Stimulated activated CD4-positive, alpha-beta T cell treated with anti-CD3 and anti-CD28 coated beads, Interleukin-2, amount 100 ng/mL, for 48 hours (primary cell): ENCODE data around the gene ZBTB17.
"Not testable (repeated sequence)": the region's sequence is repeated elsewhere in the genome, so short reads cannot be mapped to it uniquely, and the experiment has no call there.

Experiments
- DNase-seq, 2 donors: peaks; one replicate each; pipeline ENCODE4 v3.0.0-alpha.2; 2020

Gene ZBTB17

GRCh38 chr1:15988856-15989736 is 13.2 kb upstream of the ZBTB17 start:
- no peak for DNase-seq

DNA sequence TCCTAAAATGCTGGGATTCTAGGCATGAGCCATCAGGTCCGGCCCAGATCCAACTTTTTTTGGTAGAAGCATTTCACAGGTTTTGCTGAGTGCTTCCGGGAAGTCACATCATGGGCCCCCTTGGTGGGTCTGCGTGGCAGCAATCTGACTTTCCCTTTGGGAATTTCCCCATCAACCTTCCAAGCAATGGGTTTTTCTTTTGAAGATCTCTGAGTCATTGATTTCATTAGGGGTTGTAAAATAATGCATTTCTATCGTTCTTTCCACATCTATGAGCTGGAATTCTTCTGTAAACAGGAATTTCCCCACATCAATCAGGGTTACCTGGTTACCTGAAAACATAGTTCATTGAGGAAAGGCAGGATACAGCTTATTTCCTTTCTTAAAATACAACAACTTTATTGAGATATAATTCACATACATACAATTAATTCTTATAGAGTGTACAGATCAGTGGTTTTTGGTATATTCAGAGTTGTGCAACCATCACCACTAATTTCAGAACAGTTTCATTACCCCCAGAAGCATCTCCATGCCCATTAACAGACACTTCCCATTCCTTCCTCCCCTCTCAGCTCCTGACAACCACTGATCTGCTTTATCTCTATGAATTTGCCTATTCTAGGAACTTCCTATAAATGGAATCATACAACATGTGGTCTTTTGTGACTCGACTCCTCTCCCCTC is 9.9 kb upstream of the ZBTB17 start:
- no peak for DNase-seq

- DNase-seq, result no peak
Observed at GRCh38 chr1:15983275-15983674, 7.4 kb upstream of the ZBTB17 start.

DNA sequence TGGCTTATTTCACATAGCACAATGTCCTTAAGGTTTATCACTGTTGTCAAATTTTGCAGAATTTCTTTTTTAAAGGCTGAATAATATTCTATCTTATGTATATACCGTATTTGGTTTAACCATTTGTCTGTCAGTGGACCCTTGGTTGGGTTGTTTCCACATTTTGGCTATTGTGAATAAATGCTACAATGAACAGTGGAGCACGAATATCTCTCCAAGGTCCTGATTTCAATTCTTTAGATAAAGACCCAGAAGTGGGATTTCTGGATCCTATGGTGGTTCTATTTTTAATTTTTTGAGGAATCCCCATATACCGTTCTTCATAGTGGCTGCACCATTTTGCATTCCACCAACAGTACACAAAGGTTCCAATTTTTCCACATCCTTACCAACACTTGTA is 5.8 kb upstream of the ZBTB17 start:
- DNase-seq, result no peak

DNA sequence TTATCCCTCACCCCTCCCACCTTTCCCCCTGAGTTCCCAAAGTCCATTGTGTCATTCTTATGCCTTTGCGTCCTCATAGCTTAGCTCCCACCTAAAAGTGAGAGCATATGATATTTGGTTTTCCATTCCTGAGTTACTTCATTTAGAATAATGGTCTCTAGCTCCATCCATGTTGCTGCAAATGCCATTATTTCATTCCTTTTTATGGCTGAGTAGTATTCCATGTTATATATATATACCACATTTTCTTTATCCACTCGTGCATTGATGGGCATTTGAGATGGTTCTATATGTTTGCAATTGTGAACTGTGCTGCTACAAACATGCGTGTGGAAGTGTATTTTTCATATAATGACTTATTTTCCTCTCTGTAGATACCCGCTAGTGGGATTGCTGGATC is 2.0 kb upstream of the ZBTB17 start:
- DNase-seq, result not testable (repeated sequence)

DNA sequence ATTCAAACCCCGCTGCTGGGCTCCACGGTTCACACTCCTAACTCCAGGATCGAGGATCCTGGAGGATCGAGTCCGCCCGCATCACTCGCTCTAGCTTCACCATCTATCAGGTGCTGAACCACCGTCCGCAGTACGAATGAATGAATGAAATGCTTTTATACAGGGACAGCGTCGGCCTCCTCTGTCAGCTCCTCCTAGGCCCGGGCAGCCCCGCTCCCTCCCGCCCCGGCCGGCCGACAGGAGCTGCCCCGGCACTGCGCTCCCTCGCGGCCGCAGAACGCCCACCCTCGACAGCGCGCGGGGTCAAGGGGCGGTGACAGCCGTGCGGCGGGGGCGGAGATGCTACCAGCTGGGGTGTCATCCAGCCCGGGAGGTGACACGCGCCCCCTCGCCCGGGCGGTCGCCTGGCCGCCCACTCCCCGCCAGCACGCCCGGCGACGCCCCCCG is 520 bp downstream of the ZBTB17 start:
- peak; percentile 63 to 64 for DNase-seq

DNA sequence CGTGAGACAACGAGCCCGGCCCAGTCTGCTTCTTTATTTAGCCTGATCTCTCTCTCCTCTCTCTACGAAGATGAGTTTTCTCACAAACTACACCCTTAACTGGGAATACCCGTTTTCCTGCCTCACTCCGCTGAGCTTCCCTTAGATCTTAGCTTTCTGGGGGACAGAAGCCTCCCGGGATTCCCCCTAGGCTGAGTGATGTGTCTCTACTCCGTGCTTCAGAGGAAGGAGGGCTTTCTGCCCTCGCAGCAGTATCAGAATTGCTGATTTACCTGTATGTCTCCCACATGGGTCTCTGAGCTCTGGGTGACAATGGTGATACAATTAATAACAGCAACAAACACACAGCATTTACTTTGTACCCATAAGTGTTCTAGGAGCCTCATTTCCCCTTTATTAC is 1.0 kb downstream of the ZBTB17 start:
- DNase-seq, result no peak

GRCh38 chr1:15973772-15974171 is 2.1 kb downstream of the ZBTB17 start:
- DNase-seq, result no peak

- DNase-seq, result no peak
Observed at GRCh38 chr1:15972409-15972808, 3.5 kb downstream of the ZBTB17 start.

DNA sequence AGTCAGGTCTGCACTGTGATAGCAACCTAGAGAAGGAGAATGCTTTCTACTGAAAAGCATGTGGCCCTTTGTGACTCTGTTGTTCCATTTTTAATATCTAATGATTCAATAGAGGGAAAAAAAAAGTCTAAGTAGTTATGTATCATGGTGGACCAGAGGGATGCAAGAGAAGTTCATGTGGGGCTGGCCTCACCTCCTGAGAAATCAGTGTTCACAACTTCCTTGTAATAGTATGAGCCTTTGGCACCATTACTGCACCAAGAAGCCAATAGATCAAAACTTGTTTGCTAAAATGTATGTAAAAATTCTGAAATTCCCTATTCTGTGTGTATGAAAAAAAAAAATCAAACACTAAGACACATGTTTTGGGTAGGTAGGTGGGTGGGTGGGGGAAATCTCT is 5.0 kb downstream of the ZBTB17 start:
- no peak for DNase-seq

GRCh38 chr1:15969321-15969880 is 6.5 kb downstream of the ZBTB17 start:
- DNase-seq, result no peak

DNA sequence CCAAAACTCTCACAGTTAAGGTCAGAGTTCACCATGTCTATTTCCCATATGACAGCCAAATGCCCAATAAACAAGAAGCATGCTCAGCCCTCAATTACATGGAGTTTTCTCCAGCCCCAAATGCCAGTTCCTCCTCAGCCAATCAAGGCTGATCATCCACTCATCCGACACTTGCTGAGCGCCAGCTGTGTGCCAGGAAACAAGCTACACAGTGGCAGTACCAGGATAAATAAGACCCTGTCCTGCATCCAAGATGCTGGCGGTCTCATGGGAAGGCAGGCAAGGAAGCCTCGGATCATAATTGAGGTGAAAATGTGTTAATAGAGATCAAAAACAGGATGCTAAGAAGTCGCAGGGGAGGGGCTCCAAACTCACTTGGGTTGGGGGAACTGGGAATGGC is 7.7 kb downstream of the ZBTB17 start:
- DNase-seq, result no peak

DNA sequence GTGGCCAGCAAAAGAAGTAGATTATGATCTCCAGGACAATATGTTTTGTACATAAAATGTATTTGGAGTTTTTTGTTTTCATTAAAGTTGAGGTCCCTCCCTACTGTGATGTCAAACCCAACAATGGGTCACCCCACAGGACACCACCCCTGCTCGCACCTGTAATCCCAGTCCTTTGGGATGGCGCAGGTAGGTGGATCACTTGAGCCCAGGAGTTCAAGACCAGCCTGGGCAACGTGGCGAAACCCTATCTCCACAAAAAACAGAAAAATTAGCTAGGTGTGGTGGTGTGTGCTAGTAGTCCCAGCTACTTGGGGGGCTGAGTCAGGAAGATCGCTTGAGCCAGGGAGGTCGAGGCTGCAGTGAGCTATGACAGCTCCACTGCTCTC is 9.0 kb downstream of the ZBTB17 start:
- DNase-seq, result no peak

DNA sequence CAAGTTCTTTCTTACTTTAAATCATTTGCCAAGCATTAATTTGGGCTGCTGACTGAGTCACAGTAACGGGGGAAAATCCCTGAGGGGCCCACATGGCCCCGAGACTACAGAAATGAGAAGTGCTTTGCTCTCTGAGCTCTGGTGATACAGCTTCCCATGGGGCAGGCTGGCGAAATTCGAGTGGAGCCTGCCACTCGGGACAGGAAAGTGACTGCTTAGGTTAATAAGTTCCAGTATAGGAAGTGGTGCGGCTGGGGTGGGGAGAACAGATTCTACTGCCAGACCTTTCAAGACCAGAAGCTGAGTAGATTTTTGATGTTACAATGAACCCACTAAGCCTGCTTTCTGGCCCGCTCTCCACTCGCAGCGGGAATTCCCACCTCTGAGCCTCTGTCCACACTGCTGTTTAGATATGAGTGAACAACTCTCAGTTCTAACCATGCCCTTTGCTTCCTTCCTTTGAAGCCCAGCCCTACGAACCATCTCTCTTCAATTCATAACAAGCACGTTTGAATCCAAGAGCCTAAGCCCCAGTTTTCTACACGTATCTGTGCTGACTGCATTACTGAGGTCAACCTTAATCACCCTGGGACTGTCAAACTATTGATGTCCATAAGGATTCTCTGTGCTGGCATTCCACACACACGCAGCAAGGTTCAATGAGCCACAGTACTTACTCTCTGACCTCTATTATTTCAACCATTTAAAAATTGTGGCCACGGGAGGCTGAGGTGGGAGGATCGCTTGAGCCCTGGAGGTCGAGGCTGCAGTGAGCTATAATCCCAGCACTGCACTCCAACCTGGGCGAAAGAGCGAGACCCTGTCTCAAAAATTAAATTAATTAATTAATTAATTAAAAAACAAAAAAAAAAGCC is 9.6 kb downstream of the ZBTB17 start:
- DNase-seq, result peak; percentile 67 to 75

DNA sequence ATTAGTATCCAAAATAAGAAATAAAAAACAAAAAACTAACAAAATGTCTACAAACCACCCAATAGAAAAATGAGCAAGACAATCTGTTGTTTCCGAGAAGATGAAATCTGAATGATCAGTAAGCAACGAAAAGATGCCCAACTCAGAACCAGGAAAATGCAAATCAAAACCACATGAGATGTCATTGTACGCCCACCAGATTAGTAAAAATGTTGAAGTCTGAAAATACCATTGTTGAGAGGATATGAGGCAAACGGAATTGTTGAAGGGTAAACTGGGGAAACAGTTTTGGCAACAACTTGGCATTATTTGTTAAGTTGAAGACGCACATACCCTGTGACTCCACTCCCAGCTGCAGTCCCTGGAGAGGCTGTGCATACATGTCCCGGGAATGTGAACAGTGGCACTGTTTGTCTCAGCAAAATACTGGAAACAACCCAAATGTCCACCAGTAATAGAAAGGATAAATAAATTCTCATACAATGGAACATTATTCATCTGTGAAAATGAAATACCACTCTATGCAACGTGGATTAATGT is 10.6 kb downstream of the ZBTB17 start:
- no peak for DNase-seq

- DNase-seq, result no peak
Observed at GRCh38 chr1:15963968-15964648, 11.8 kb downstream of the ZBTB17 start.

DNA sequence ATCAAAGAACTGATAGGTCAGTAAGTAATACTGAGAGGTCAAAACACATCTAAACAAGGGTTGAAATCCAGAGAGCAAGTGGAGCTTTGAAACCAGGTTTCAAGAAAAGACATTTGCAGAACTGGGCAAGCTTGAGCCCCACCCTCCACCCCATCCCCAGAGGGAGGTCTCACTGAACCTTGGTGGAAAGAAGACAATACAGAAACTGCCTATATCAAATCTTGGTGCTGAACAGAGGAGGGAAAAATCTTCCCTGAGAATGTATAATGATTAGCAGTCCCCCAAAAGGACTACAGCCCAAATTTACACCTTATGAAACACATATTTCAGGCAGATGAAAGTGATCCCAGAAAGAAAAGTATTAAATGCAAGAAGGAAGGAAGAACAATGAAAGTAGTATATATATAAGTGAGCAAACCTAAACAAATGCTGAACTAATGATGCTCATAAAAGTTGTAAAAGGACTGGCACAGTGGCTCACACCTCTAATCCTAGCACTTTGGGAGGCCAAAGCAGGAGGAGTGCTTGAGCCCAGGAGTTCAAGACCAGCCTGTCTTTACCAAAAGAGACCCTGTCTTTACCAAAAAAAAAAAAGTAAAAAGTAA is 12.4 kb downstream of the ZBTB17 start:
- DNase-seq, result no peak

DNA sequence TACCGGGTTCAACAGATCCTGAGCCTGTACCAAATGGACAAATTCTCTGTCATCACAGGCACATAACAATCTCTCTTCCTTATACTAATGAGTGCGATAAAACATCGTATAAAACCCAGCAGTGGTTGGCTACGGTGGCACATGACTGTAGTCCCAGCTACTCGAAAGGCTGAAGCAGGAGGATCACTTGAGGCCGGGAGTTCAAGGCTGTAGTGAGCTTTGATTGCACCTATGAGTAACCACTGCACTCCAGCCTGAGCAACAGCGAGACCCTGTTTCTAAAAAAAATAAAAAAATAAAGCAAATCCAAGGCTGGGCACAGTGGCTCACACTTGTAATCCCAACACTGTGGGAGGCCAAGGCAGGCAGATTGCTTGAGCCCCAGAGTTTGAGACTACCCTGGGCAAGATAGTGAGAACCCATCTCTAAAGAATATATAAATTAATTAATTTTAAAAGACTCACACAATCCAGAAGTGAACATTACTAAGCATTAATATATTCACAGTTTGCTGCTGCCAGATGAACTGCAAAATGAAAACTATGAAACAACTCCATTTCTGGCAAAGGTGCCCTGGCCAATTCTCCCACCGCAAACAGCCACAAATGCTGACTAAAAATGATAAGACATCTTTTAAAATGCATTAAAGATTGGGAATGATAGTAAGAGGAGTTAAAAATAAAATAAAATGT is 13.1 kb downstream of the ZBTB17 start:
- DNase-seq, result no peak

GRCh38 chr1:15962176-15962575 is 13.7 kb downstream of the ZBTB17 start:
- no peak for DNase-seq

GRCh38 chr1:15961492-15961891 is 14.4 kb downstream of the ZBTB17 start:
- no peak for DNase-seq

DNA sequence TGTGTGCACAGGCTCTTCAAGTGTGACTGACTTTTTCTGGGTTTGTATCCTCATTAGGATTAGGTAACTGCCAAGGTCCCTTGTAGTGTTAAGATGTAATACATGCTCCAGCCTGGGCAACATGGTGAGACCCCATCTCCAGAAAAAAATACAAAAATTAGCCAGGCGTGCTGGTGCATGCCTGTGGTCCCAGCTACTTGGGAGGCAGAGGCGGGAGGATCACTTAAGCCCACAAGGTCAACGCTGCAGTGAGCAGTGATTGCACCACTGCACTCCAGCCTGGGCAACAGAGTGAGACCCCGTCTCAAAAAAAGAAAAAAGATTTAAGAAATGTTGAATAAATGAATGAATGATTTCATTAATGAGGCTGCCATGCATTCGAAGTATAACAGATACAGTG is 15.1 kb downstream of the ZBTB17 start:
- no peak for DNase-seq
